Colonic mucosa (tissue), 4 donors: ENCODE data around the gene MSANTD2. TPM values are rescaled to one million over a fixed set of nuclear protein-coding genes. Genes with fewer than 3 reads are reported as not detected.

Experiments
- DNase-seq: peaks from one replicate; pipeline ENCODE4 v3.0.0-alpha.2; 2020
- H3K27ac ChIP-seq: fragments of 200-600 bp; one replicate; pipeline ENCODE4 v1.8.0; 2021
- H3K27me3 ChIP-seq: fragments of 200-600 bp; one replicate; pipeline ENCODE4 v1.8.0; 2021
- H3K36me3 ChIP-seq: fragments of 200-600 bp; one replicate; pipeline ENCODE4 v1.8.0; 2021
- H3K4me1 ChIP-seq: fragments of 200-600 bp; one replicate; pipeline ENCODE4 v1.8.0; 2021; ENCODE audit warnings: mild to moderate bottlenecking
- H3K4me3 ChIP-seq: fragments of 200-600 bp; one replicate; pipeline ENCODE4 v1.8.0; 2021
- H3K9ac ChIP-seq, 2 donors: one replicate each; pipeline ENCODE4 v1.7.0; 2013; ENCODE audit warnings: control low read depth in 2 of 2, low read depth in 2 of 2, low read length in 2 of 2
- H3K9me3 ChIP-seq: fragments of 200-600 bp; one replicate; pipeline ENCODE4 v1.8.0; 2021
- intact Hi-C: fragments of 100-400 bp; cut with DNase I; formaldehyde crosslinking; loops from one replicate; pipeline ENCODE4 v1.14.1; 2022
- total RNA-seq, 2 donors: library from RNA; stranded (reverse); fragmentation: NEBNext Ultra II Directional in 1 of 2; extraction: Animal tissue kit (Norgen Biotek cat#: 25700) in 1 of 2; gene quantifications; one replicate each; pipeline ENCODE4 v1.2.1, GENCODE V29; 2021
- TF ChIP-seq, protein P1 (sequence below): fragments of 200-600 bp; IDR thresholded peaks from one replicate; pipeline ENCODE4 v1.8.0; 2022; ENCODE audit warnings: antibody characterized with exemption, mild to moderate bottlenecking
- donor health status: healthy.
- donor health status: DM: no; HTN: no; CAD: no.
- donor health status: DM: no; HTN: no; CAD: no.

The MSANTD2 gene
- total RNA-seq, 2 donors from 2014 or later, result 7.0 to 12.7 TPM

- Histone ChIP-seq H3K9ac (peak overlapping the region in 1 of 2 donors; percentile 28), H3K36me3 (no peaks in the 10 kb centered on the region), H3K27me3 (peaks cover 4% of the 10 kb centered on the region), H3K4me1 (peaks cover 4% of the 10 kb centered on the region), H3K27ac (peak overlapping the region; percentile 62), H3K9me3 (no peaks in the 10 kb centered on the region), H3K4me3 (no peak overlapping the region)
- no peak for DNase-seq
- intact Hi-C loops, result loop anchor here (5.0 kb wide), 1 partner anchor 76 kb away; the partner anchor contains the start of genes SIAE and SPA17
- TF ChIP-seq, protein P1, sequence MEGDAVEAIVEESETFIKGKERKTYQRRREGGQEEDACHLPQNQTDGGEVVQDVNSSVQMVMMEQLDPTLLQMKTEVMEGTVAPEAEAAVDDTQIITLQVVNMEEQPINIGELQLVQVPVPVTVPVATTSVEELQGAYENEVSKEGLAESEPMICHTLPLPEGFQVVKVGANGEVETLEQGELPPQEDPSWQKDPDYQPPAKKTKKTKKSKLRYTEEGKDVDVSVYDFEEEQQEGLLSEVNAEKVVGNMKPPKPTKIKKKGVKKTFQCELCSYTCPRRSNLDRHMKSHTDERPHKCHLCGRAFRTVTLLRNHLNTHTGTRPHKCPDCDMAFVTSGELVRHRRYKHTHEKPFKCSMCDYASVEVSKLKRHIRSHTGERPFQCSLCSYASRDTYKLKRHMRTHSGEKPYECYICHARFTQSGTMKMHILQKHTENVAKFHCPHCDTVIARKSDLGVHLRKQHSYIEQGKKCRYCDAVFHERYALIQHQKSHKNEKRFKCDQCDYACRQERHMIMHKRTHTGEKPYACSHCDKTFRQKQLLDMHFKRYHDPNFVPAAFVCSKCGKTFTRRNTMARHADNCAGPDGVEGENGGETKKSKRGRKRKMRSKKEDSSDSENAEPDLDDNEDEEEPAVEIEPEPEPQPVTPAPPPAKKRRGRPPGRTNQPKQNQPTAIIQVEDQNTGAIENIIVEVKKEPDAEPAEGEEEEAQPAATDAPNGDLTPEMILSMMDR, result no peak
Measured at GRCh38 chr11:124748100-124748418, 52.1 kb downstream of the MSANTD2 start.

GRCh38 chr11:124747406-124748099, 52.7 kb downstream of the MSANTD2 start:
- intact Hi-C loops, result loop anchor here (5.0 kb wide), 1 partner anchor 75 kb away; the partner anchor contains the start of genes SIAE and SPA17
- Histone ChIP-seq H3K4me3 (no peak overlapping the region), H3K27ac (peak overlapping the region; percentile 67), H3K36me3 (no peaks in the 10 kb centered on the region), H3K9ac (peak overlapping the region in 1 of 2 donors; percentile 46), H3K27me3 (peaks cover 4% of the 10 kb centered on the region), H3K9me3 (no peaks in the 10 kb centered on the region), H3K4me1 (peaks cover 4% of the 10 kb centered on the region)
- no peak for DNase-seq
- TF ChIP-seq, protein P1, result no peak

DNA sequence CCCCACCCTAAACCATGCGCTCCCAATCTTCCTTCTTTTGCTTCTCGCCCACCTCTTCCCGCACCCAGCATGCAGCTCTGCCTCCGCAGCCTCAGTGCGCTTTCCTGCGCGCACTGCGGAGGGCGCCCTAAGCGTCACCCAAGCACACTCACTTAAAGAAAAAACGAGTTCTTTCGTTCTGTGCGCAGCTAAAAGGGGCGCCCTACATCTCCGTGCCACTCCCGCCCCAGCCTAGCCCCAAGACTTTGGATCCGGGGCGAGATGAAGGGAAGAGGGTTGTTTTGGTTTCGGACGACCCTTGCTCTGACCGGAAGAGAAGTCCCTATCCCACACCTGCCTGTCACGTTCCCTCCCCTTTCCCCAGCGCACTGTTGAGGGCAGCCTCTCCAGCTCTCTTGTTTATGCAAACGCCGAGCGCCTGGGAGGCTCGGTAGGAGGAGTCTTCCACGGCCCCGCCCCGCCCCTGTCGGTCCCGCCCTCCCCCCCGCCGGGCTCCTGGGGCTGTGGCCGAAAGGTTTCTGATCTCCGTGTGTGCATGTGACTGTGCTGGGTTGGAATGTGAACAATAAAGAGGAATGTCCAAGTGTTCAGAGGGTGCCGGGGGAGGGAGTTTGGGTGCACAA, 53.5 kb downstream of the MSANTD2 start:
- peak overlapping the region; percentile 67 for H3K27ac ChIP-seq
- DNase-seq, result peak; percentile 95
- H3K9me3 ChIP-seq, result no peaks in the 10 kb centered on the region
- peaks cover 4% of the 10 kb centered on the region for H3K27me3 ChIP-seq
- H3K4me3 ChIP-seq, result peak overlapping the region; percentile 34
- TF ChIP-seq, protein P1, result peak; percentile 32
- peak overlapping the region; percentile 59 to 87 for H3K9ac ChIP-seq
- H3K36me3 ChIP-seq, result no peaks in the 10 kb centered on the region
- intact Hi-C loops, result loop anchor here (5.0 kb wide), 1 partner anchor 74 kb away; the partner anchor contains the start of genes SIAE and SPA17
- peaks cover 4% of the 10 kb centered on the region for H3K4me1 ChIP-seq

GRCh38 chr11:124745835-124746620, 54.2 kb downstream of the MSANTD2 start:
- no peaks in the 10 kb centered on the region for H3K9me3 ChIP-seq
- H3K4me1 ChIP-seq, result peaks cover 4% of the 10 kb centered on the region
- peak overlapping the region; percentile 67 for H3K27ac ChIP-seq
- H3K9ac ChIP-seq, result peak overlapping the region; percentile 59 to 87
- TF ChIP-seq, protein P1, result peak; percentile 36
- intact Hi-C loops, result loop anchor here (5.0 kb wide), 1 partner anchor 74 kb away; the partner anchor contains the start of genes SIAE and SPA17
- H3K36me3 ChIP-seq, result no peaks in the 10 kb centered on the region
- peak; percentile 87 for DNase-seq
- peaks cover 4% of the 10 kb centered on the region for H3K27me3 ChIP-seq
- H3K4me3 ChIP-seq, result peak overlapping the region; percentile 34

GRCh38 chr11:124745270-124745834, 54.9 kb downstream of the MSANTD2 start:
- Histone ChIP-seq H3K36me3 (no peaks in the 10 kb centered on the region), H3K27me3 (peaks cover 4% of the 10 kb centered on the region), H3K9ac (no peak overlapping the region), H3K4me1 (peaks cover 7% of the 10 kb centered on the region), H3K9me3 (no peaks in the 10 kb centered on the region), H3K27ac (no peak overlapping the region), H3K4me3 (no peak overlapping the region)
- intact Hi-C loops, result loop anchor here (5.0 kb wide), 1 partner anchor 73 kb away; the partner anchor contains the start of genes SIAE and SPA17
- TF ChIP-seq, protein P1, result no peak
- DNase-seq, result no peak
